Fibroblast of peridontal ligament (primary cell): ENCODE results near the gene RSPH1.

Experiments used
- DNase-seq: peaks from one replicate; pipeline ENCODE4 v3.0.0-alpha.2; 2010; ENCODE audit errors: extremely low read depth

The RSPH1 gene

GRCh38 chr21:42467140-42467983, 28.7 kb downstream of the RSPH1 start:
- DNase-seq, result no peak

GRCh38 chr21:42466700-42467099, 29.3 kb downstream of the RSPH1 start:
- no peak for DNase-seq

GRCh38 chr21:42465803-42466127, 30.3 kb downstream of the RSPH1 start:
- DNase-seq, result no peak

GRCh38 chr21:42465008-42465802, 30.8 kb downstream of the RSPH1 start:
- DNase-seq, result no peak

GRCh38 chr21:42463861-42464515, 32.0 kb downstream of the RSPH1 start:
- DNase-seq, result peak; percentile 1

GRCh38 chr21:42461881-42462877, 33.8 kb downstream of the RSPH1 start:
- no peak for DNase-seq

GRCh38 chr21:42461185-42461520, 34.9 kb downstream of the RSPH1 start:
- DNase-seq, result no peak

GRCh38 chr21:42460391-42461184, 35.4 kb downstream of the RSPH1 start:
- no peak for DNase-seq

- no peak for DNase-seq
These were observed 36.3 kb downstream of the RSPH1 start for GRCh38 chr21:42459546-42460215.

GRCh38 chr21:42459082-42459460, 37.0 kb downstream of the RSPH1 start:
- no peak for DNase-seq

GRCh38 chr21:42456457-42456856, 39.6 kb downstream of the RSPH1 start:
- no peak for DNase-seq

- DNase-seq, result no peak
These were observed 40.1 kb downstream of the RSPH1 start for GRCh38 chr21:42455754-42456440.

GRCh38 chr21:42455196-42455595, 40.8 kb downstream of the RSPH1 start:
- no peak for DNase-seq

- DNase-seq, result no peak
These were observed 41.2 kb downstream of the RSPH1 start for GRCh38 chr21:42454786-42455185.

- no peak for DNase-seq
These were observed 41.9 kb downstream of the RSPH1 start for GRCh38 chr21:42453986-42454570.

- DNase-seq, result no peak
These were observed 42.6 kb downstream of the RSPH1 start for GRCh38 chr21:42453224-42453985.

GRCh38 chr21:42452401-42453223, 43.4 kb downstream of the RSPH1 start:
- no peak for DNase-seq

- DNase-seq, result no peak
These were observed 44.1 kb downstream of the RSPH1 start for GRCh38 chr21:42451941-42452340.
